HepG2 (cell line): ENCODE data around the gene ANKRD31.

Source experiments
- CEBPB ChIP-seq: IDR thresholded peaks from 2 replicates; pipeline ENCODE4 v1.6.1; 2011; ENCODE audit warnings: low read depth, low read length, improper control_type of control experiment, borderline replicate concordance
- CTCF ChIP-seq: sonication (generic); formaldehyde crosslinking; IDR thresholded peaks from 2 replicates; pipeline ENCODE4 v1.5.0; 2020; ENCODE audit warnings: mild to moderate bottlenecking, missing genetic modification reagents, moderate library complexity
- ETS1 ChIP-seq: sonication (generic); formaldehyde crosslinking; IDR thresholded peaks from 2 replicates; pipeline ENCODE4 v1.4.0; 2020; ENCODE audit warnings: missing genetic modification reagents
- EZH2 ChIP-seq: conservative IDR thresholded peaks from 2 replicates; pipeline ENCODE4 v1.6.1; 2012; ENCODE audit warnings: mild to moderate bottlenecking, low read depth, low read length, moderate library complexity
- MTF2 ChIP-seq: sonication (generic); formaldehyde crosslinking; IDR thresholded peaks from 2 replicates; pipeline ENCODE4 v1.5.0; 2020; ENCODE audit warnings: missing genetic modification reagents, borderline replicate concordance
- POLR2AphosphoS5 ChIP-seq: IDR thresholded peaks from 2 replicates; pipeline ENCODE4 v1.6.1; 2012; ENCODE audit warnings: low read depth, low read length
- SMC3 ChIP-seq: IDR thresholded peaks from 2 replicates; pipeline ENCODE4 v1.6.1; 2011; ENCODE audit warnings: low read length, improper control_type of control experiment
- TAF1 ChIP-seq: sonication (generic); formaldehyde crosslinking; IDR thresholded peaks from 2 replicates; pipeline ENCODE4 v1.4.0; 2020; ENCODE audit warnings: missing genetic modification reagents
- ZBTB1 ChIP-seq: sonication (generic); formaldehyde crosslinking; IDR thresholded peaks from 2 replicates; pipeline ENCODE4 v1.4.0; 2020; ENCODE audit warnings: missing genetic modification reagents, borderline replicate concordance
- ZSCAN29 ChIP-seq: sonication (generic); formaldehyde crosslinking; conservative IDR thresholded peaks from 2 replicates; pipeline ENCODE4 v1.4.0; 2020; ENCODE audit warnings: mild to moderate bottlenecking, missing genetic modification reagents

- TF ChIP-seq ETS1 = no peak
- no peak for TF ChIP-seq ZBTB1 (CRISPR knock-in tag)
- no peak for TF ChIP-seq CTCF (CRISPR knock-in tag)
- TF ChIP-seq TAF1 (CRISPR knock-in tag) = no peak
- TF ChIP-seq SMC3 = no peak
- TF ChIP-seq EZH2 = no peak
- TF ChIP-seq MTF2 (CRISPR knock-in tag) = no peak
- TF ChIP-seq CEBPB = no peak
- no peak for TF ChIP-seq POLR2AphosphoS5
- no peak for TF ChIP-seq ZSCAN29 (CRISPR knock-in tag)
Observed at GRCh38 chr5:75037106-75037505, 199.6 kb downstream of the ANKRD31 start.
